GM19043 (cell line): ENCODE measurements around the gene LSM14A.
"Not testable (repeated sequence)": the region's sequence is repeated elsewhere in the genome, so short reads cannot be mapped to it uniquely, and the experiment has no call there.

Experiments
- ATAC-seq: cut with Tn5 transposase; IDR thresholded peaks from one replicate; pipeline ENCODE4 v1.9.1; 2021; ENCODE audit warnings: low read depth; ENCODE audit not compliant: unreplicated experiment

LSM14A gene

DNA sequence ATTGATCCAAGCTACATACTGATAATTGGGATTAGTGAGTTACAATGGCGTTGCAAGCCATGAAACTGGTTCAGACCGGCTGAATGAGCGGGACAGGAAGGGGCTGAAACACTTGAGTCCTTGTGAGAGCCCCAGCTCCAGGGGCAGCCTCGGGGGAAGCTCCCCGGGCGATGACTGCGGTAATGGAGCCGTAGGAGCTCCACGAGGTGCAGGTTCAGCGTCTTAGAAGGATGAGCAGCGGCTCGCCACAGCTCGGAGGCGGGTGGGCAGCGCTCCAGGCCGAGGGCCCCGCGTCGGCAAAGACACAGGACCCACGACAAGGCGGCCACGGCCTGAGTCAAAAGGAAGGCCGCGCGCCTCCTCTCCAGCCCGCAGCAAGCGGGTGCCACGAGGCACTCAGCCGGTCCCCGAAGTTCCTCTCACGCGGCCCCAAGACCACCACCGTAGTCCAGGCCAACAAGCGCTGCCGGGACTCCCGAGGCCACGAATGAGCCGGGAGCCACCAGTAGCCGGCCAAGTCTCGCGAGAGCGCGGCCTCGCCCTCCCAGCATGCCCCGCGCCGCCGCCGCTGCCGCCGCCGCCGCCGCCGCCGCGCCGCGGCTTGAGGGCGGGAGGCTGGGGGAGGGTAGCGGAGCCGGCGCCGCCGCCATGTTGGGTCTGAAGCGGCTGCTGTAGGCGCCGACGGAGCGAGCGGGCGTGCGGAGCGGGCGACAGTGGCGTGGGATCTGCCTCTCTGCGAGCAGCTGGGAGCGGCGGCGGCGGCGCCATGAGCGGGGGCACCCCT, at the start of gene LSM14A:
Gene LSM14A (plus strand): TSS at position 628 of the 784 bp plus-strand sequence. CDS start 139 bp downstream, at position 767.
- peak; percentile 69 for ATAC-seq

DNA sequence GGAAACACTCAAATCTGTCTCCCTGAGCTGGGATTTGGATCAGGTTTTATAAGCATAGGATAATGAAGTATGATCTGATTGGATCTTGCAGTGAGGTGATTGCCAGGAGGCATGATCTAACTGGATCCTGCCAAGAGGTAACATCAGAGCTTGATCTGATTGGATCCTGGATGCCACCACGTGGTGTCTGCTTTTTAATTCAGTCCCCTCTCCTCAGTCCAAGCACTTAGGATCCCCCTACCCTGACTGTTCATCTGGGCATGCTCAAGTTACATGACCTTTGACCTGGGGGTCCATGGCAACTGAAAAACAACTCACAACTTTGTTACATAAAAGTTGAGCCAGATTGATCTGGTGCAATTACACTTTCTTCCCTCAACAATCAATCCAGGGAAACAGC, 47.5 kb upstream of the LSM14A start:
- ATAC-seq = no peak

DNA sequence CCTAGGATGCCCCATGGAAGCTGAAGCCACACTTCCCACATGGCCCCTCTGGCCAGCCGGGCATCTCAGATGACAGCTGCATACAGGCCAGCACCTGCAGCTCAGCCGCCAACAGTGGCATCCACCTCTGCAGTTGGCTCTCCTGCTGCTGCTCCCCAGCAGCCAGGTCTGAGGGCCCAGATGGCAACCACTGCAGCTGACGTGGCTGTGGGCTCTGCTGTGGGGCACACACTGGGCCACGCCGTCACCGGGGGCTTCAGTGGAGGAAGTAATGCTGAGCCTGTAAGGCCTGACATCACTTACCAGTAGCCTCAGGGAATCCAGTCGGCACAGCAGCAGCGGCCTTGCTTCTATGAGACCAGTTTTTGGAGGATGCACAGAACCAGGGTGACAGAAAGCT, 45.3 kb upstream of the LSM14A start:
- ATAC-seq = no peak

DNA sequence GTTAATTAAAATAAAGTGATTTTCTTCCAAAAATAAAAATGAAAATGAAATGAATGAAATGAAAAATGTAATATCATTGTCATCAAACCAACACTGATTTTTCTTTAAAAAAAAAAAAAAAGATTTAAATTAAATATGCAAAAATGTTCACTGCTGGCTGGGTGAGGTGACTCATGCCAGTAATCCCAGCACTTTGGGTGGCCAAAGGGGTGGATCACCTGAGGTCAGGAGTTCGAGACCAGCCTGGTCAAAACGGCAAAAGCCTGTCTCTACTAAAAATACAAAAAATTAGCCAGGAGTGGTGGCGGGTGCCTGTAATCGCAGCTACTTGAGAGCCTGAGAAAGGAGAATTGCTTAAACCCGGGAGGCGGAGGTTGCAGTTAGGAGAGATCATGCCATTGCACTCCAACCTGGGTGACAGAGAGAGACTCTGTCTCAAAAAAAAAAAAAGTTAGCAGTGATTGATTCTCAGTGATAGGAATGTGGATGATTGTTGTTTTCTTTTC, 44.6 kb upstream of the LSM14A start:
- no peak for ATAC-seq

GRCh38 chr19:34128558-34129250, 43.6 kb upstream of the LSM14A start:
- no peak for ATAC-seq

- no peak for ATAC-seq
Measured at GRCh38 chr19:34131100-34131499, 41.2 kb upstream of the LSM14A start.

DNA sequence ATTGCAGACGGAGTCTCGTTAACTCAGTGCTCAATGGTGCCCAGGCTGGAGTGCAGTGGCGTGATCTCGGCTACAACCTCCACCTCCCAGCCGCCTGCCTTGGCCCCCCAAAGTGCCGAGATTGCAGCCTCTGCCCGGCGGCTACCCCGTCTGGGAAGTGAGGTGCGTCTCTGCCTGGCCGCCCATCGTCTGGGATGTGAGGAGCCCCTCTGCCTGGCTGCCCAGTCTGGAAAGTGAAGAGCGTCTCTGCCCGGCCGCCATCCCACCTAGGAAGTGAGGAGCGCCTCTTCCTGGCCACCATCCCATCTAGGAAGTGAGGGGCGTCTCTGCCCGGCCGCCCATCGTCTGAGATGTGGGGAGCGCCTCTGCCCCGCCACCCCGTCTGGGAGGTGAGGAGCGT, 40.2 kb upstream of the LSM14A start:
- ATAC-seq = not testable (repeated sequence)

DNA sequence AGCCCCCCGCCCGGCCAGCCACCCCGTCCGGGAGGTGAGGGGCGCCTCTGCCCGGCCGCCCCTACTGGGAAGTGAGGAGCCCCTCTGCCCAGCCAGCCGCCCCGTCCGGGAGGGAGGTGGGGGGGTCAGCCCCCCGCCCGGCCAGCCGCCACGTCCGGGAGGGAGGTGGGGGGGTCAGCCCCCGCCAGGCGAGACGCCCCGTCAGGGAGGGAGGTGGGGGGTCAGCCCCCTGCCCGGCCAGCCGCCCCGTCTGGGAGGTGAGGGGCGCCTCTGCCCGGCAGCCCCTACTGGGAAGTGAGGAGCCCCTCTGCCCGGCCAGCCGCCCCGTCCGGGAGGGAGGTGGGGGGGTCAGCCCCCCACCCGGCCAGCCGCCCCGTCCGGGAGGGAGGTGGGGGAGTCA, 39.6 kb upstream of the LSM14A start:
- not testable (repeated sequence) for ATAC-seq

GRCh38 chr19:34134190-34135053, 37.9 kb upstream of the LSM14A start:
- peak; percentile 91 for ATAC-seq

DNA sequence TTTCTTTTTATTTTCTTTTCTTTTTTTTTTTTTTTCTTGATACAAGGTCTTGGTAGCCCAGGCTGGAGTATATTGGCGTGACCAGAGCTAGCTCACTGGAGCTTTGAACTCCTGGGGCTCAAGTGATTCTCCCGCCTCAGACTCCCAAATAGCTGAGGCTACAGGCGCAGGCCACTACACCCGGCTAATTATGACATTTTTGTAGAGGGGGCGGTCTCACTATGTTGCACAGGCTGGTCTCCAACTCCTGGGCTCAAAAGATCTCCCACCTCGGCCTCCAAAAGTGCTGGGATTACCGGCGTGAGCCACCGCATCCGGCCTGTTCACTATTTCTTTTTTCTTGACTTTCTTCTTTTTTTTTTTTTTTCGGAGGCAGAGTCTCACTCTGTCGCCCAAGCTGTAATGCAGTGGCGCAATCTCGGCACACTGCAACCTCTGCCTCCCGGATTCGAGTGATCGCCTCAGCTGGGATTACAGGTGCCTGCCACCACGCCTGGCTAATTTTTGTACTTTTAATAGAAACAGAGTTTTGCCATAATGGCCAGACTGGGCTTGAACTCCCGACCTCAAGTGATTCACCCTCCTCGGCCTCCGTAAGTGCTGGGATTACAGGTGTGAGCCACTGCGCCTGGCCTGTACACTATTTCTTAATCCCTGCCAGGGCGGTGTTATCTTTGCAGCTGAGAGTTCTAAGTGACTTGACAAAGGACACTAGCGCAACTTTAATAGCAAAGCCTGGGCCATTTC, 37.1 kb upstream of the LSM14A start:
- ATAC-seq = no peak

- no peak for ATAC-seq
Measured at GRCh38 chr19:34135821-34136611, 36.3 kb upstream of the LSM14A start.

DNA sequence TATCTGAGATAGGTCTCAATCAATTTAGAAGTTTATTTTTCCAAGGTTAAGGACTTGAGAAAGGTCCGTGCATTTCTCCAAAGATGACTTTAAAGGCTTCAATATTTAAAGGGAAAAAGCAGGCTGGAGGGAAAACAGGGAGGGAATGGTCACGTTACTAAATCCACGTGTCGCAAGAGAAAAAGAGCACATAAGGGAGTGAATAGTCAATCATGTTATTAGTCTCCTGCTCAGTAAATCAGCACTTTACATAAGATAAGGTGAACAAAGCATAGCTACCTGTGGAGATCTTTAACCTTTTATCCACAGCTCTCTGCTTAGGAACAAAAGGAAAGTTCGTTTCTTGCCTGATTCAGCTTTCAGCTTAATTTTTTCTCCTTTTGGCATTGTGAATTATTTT, 31.3 kb upstream of the LSM14A start:
- ATAC-seq = no peak

GRCh38 chr19:34142440-34142839, 29.9 kb upstream of the LSM14A start:
- no peak for ATAC-seq

GRCh38 chr19:34145741-34146202, 26.5 kb upstream of the LSM14A start:
- ATAC-seq = no peak

DNA sequence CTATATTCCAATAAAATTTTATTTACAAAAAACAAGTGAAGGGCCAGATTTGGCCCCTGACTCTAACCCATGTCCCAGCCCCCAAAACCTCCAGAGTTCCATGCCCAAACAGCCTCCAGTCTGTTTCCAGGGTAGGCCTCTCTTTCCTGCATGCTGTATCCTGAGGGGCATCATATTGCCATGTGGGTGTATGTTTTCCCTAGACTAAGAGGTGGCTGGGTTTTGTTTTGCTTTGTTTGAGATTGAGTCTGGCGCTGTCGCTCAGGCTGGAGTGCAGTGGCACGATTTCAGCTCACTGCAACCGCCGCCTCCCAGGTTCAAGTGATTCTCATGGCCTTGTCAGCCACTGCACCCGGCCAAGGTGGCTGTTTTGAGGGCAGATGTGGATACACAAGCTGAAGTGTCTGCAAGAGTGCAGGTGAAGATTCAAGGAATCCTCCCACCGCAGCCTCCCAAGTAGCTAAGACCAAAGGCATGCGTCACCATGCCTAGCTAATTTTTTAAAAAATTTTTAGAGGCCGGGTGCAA, 23.6 kb upstream of the LSM14A start:
- no peak for ATAC-seq

DNA sequence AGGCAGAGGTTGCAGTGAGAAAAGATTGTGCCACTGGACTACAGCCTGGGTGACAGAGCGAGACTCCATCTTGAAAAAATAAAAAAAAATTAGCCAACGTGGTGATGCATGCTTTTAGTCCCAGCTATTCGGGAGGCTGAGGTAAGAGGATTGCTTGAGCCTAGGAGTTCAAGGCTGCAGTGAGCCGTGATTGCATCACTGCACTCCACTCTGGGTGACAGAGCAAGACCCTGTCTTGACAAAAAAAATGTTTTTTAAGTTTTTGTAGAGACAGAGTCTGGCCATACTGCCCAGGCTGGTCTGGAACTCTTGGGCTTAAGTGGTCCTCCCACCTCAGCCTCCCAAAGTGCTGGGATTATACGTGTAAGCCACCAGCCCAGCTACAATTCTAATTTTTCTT, 22.4 kb upstream of the LSM14A start:
- ATAC-seq = no peak

DNA sequence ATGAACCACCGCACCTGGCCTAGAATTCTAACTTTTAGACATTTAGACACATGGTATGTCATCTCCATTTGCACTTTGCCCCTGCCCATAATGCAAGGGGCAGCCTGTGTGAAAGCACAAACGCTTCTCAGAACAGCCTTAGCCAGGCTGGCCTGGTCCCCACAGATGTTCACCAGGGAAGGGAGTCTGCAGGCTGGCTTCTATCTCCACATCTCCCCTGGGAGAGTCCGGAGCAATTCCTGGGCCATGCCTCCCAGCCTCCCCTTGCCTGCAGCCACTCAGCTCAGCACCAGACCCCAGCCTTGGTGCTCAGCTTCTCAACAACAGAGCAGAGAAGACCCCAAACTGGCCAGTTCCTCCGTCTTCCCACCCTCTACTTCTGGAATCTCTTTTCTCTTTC, 21.7 kb upstream of the LSM14A start:
- no peak for ATAC-seq

GRCh38 chr19:34151439-34151838, 20.9 kb upstream of the LSM14A start:
- ATAC-seq = no peak

DNA sequence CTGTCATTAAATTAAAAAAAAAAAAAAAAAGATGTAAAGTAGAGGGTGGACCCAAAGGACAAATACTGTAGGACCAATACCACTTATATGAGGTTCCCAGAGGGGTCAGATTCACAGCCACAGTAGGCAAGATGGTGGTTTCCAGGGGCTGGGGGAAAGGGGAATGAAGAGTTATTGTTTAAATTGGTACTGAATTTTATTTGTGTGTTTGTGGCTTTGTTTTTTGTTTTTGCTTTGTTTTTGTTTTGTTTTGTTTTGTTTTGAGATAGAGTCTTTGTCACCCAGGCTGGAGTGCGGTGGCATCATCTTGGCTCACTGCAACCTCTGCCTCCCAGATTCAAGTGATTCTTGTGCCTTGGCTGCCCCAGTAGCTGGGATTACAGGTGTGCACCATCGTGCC, 17.9 kb upstream of the LSM14A start:
- no peak for ATAC-seq
